PC-9 (cell line): Measurements from ENCODE around the gene SPRTN. TPM values are rescaled to one million over a fixed set of nuclear protein-coding genes. Genes with fewer than 3 reads are reported as not detected.
A peak's percentile ranks its signal among the peaks of the same experiment; 100 is the strongest.

ENCODE experiments used
- BruUV-seq: library from RNA; stranded (reverse); fragments of 400-500 nt; replicated peaks from 2 replicates; lab custom pipeline; 2021; lab: Mats Ljungman, UMichigan
- CTCF ChIA-PET: fragments of 300-600 bp; sonication (Branson Sonifier 250); formaldehyde crosslinking; loops from one replicate; lab custom pipeline; 2022; ENCODE audit warnings: antibody characterized with exemption; lab: Charles Lee
- POLR2A ChIA-PET: fragments of 300-600 bp; sonication (Branson Sonifier 250); formaldehyde crosslinking; loops from one replicate; lab custom pipeline; 2022; ENCODE audit warnings: antibody characterized with exemption; ENCODE audit not compliant: unreplicated experiment; lab: Charles Lee
- DNase-seq, 2 experiments: peaks; one replicate each; pipeline versions ENCODE4 v3.0.0 to v3.0.0-alpha.2; 2015 to 2022; ENCODE audit warnings: mixed read lengths in 1 of 2
- H2AFZ ChIP-seq: fragments of 200-600 bp; sonication (generic); 2 replicates; pipeline ENCODE4 v1.8.1; 2017; ENCODE audit warnings: antibody characterized with exemption
- H3F3A ChIP-seq: fragments of 200-600 bp; sonication (generic); 2 replicates; pipeline ENCODE4 v1.8.1; 2017; ENCODE audit warnings: antibody characterized with exemption, mild to moderate bottlenecking, low read depth; ENCODE audit not compliant: insufficient read depth
- H3K27ac ChIP-seq: fragments of 200-600 bp; sonication (generic); 2 replicates; pipeline ENCODE4 v1.6.1; 2016; ENCODE audit warnings: mixed run types
- H3K27me3 ChIP-seq: fragments of 200-600 bp; sonication (generic); 2 replicates; pipeline ENCODE4 v1.6.1; 2016; ENCODE audit warnings: low read depth, mixed run types; ENCODE audit not compliant: insufficient read depth
- H3K36me3 ChIP-seq: fragments of 200-600 bp; sonication (generic); 2 replicates; pipeline ENCODE4 v1.6.1; 2016; ENCODE audit warnings: low read depth, mixed run types
- H3K4me1 ChIP-seq: fragments of 200-600 bp; sonication (generic); replicated peaks from 2 replicates; pipeline ENCODE4 v1.6.1; 2016; ENCODE audit warnings: mixed run types; ENCODE audit not compliant: insufficient read depth
- H3K4me2 ChIP-seq: fragments of 200-600 bp; sonication (generic); 2 replicates; pipeline ENCODE4 v1.6.1; 2017; ENCODE audit warnings: mixed run types
- H3K4me3 ChIP-seq: fragments of 200-600 bp; sonication (generic); 2 replicates; pipeline ENCODE4 v1.6.1; 2016; ENCODE audit warnings: mixed run types
- H3K79me2 ChIP-seq: fragments of 200-600 bp; sonication (generic); 2 replicates; pipeline ENCODE4 v1.6.1; 2017; ENCODE audit warnings: low read depth, mixed run types
- H3K9me2 ChIP-seq: fragments of 200-600 bp; sonication (generic); 2 replicates; pipeline ENCODE4 v1.8.1; 2017; ENCODE audit warnings: mild to moderate bottlenecking; ENCODE audit not compliant: insufficient read depth
- H3K9me3 ChIP-seq: fragments of 200-600 bp; sonication (generic); 2 replicates; pipeline ENCODE4 v1.8.1; 2016; ENCODE audit warnings: low read depth; ENCODE audit not compliant: insufficient read depth
- H4K20me1 ChIP-seq: fragments of 200-600 bp; sonication (generic); 2 replicates; pipeline ENCODE4 v1.8.1; 2017; ENCODE audit not compliant: insufficient read depth
- CTCF ChIP-seq: fragments of 200-600 bp; sonication (generic); conservative IDR thresholded peaks from 2 replicates; pipeline ENCODE4 v1.6.1; 2017; ENCODE audit warnings: mixed run types, antibody characterized with exemption, mild to moderate bottlenecking, moderate library complexity
- EZH2 ChIP-seq: fragments of 200-600 bp; sonication (generic); IDR thresholded peaks from 2 replicates; pipeline ENCODE4 v1.8.0; 2017; ENCODE audit warnings: antibody characterized with exemption, low read depth
- intact Hi-C: fragments of 100-400 bp; cut with micrococcal nuclease; formaldehyde crosslinking; loops from one replicate; pipeline ENCODE4 v1.10.0; 2022; ENCODE audit not compliant: unreplicated experiment
- total RNA-seq: library from RNA; stranded (reverse); gene quantifications from 2 replicates; pipeline ENCODE4 v1.2.3, GENCODE V29; 2021

SPRTN gene
- total RNA-seq, 1 experiment from 2014 or later, result 14.6 TPM

DNA sequence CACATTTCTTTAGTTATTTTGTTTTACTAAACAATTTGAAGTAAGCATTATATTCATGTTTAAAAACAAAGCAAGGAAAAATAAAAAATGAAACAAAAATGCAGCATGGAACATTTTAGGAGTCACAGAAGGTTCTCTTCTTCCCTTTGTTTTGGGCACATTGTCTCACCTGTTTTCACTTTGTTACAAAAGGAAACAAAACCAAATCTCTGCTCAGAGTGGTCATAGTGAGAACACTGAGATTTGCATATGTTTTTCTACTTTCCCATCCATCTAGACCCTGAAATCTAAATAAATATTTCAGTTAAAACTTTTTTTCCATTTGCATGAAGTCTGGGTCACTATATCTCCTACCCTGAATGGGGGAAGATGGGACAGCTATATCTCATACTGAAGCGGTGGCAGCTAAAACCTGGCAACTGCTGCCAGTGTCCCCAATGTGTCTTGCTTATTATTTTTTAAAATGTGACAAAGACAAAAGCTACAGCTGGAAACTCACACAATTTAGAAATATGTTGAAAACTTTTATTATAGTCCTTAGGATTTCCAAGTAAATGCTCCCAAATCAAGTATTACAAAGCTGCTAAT lies 3.9 kb upstream of the SPRTN start:
- intact Hi-C loops, result loop anchor here (2.0 to 10.0 kb wide), 2 partner anchors 93 to 689 kb away; partner anchors contain the start of genes COG2 and GNPAT
- Histone ChIP-seq H3K79me2 (peaks cover 68% of the 10 kb centered on the region), H2AFZ (no peak overlapping the region), H3K27me3 (no peaks in the 10 kb centered on the region), H3K27ac (no peak overlapping the region), H3K9me2 (no peaks in the 10 kb centered on the region), H3K4me1 (peaks cover 48% of the 10 kb centered on the region), H3K36me3 (peaks cover 22% of the 10 kb centered on the region), H3K4me3 (peak overlapping the region; percentile 72), H4K20me1 (peaks cover 40% of the 10 kb centered on the region), H3K4me2 (peak overlapping the region; percentile 99), H3F3A (no peaks in the 10 kb centered on the region), H3K9me3 (no peaks in the 10 kb centered on the region)
- TF ChIP-seq CTCF, result no peak
- no peak for TF ChIP-seq EZH2
- ChIA-PET POLR2A (no interaction called here), CTCF (interaction anchor here (0.5 to 0.6 kb wide), 2 partner anchors 12 to 18 kb away, joined by 3 to 10 read pairs; no protein-coding TSS in a partner anchor)
- no TSS peak for BruUV-seq
- DNase-seq, result no peak

DNA sequence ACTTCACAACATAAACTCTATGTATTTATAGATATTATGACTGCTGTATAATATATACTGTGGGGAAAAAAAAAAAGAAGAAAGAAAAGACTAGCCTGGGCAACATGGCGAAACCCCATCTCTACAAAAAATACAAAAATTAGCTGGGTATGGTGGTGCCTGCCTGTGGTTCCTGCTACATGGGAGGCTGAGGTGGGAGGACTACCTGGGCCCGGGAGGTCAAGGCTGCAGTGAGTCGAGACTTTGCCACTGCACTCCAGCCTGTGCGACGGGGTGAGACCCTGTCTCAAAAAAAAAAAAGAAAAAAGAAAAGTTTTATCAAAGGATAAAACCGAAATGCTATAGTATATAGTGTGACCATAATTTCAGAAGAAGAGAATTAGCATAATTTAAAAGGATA lies 3.1 kb upstream of the SPRTN start:
- Histone ChIP-seq H3K4me1 (peaks cover 54% of the 10 kb centered on the region), H3K9me3 (no peaks in the 10 kb centered on the region), H3K27ac (no peak overlapping the region), H4K20me1 (peaks cover 40% of the 10 kb centered on the region), H3K27me3 (no peaks in the 10 kb centered on the region), H3K9me2 (no peaks in the 10 kb centered on the region), H3K36me3 (peaks cover 22% of the 10 kb centered on the region), H2AFZ (no peak overlapping the region), H3K79me2 (peaks cover 76% of the 10 kb centered on the region), H3K4me2 (peak overlapping the region; percentile 99), H3F3A (no peaks in the 10 kb centered on the region), H3K4me3 (peak overlapping the region; percentile 72)
- intact Hi-C loops, result loop anchor here (2.0 to 10.0 kb wide), 2 partner anchors 94 to 690 kb away; partner anchors contain the start of genes COG2 and GNPAT
- TF ChIP-seq CTCF, result no peak
- TF ChIP-seq EZH2, result no peak
- POLR2A ChIA-PET, result no interaction called here
- DNase-seq, result no peak
- BruUV-seq, result no TSS peak
- CTCF ChIA-PET, result interaction anchor here (0.6 kb wide), 1 partner anchor 693 kb away, joined by 3 read pairs; no protein-coding TSS in a partner anchor

DNA sequence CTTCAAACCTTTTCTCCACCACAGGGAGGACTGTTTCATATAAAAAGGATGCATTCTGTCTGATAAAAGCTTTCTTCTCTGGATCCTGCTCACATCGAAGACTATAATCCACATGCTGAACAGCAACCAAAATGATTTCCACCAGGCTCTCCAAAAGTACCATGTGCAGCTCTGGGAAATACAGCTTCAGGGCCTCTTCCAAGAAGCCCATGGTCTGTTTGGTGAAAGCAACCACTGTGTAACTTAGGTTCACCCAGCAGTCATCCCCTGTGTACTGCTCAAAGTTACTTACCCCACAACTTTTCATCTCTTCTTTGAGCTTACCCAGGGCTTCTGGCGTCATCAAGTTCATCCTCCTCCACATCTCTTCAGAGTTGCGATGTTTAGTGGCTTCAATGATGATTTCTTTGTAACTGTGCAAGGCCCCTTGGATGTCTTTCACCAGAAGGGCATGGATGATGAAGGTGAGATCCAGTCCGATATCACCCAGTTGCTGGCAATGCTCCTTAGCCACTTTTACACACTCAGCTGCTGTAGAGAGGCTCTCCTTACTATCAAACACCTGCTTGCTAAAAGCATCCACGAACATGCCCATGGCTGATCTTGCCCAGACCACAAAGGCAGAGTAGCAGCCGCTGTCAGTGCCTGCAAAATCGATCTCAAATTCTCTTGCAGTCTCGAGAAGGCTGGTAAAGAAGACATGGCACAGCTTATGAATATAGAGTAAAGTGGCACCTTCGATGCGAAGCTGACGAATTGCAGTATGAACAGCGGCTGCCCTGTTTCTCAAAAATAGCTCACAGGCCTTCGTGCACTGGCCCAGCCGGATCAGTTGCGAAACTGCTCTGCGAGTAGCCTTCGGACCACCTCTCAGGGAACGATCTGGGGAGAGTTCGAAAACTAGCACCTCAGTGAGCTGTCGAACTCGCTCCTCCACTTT lies 2.2 kb upstream of the SPRTN start:
- Histone ChIP-seq H3K9me2 (no peaks in the 10 kb centered on the region), H3K9me3 (no peaks in the 10 kb centered on the region), H3K4me2 (peak overlapping the region; percentile 99), H3K4me1 (peaks cover 54% of the 10 kb centered on the region), H3K27me3 (no peaks in the 10 kb centered on the region), H3K4me3 (peak overlapping the region; percentile 72), H3K36me3 (peaks cover 29% of the 10 kb centered on the region), H3K79me2 (peaks cover 85% of the 10 kb centered on the region), H3F3A (no peaks in the 10 kb centered on the region), H4K20me1 (peaks cover 40% of the 10 kb centered on the region), H3K27ac (no peak overlapping the region), H2AFZ (no peak overlapping the region)
- ChIA-PET CTCF (no interaction called here), POLR2A (no interaction called here)
- intact Hi-C loops, result loop anchor here (2.0 to 10.0 kb wide), 2 partner anchors 95 to 691 kb away; partner anchors contain the start of genes COG2 and GNPAT
- BruUV-seq, result no TSS peak
- TF ChIP-seq EZH2 (no peak), CTCF (no peak)
- DNase-seq, result no peak
